Measurements from ENCODE around the gene MLC1. TPM values are rescaled to one million over a fixed set of nuclear protein-coding genes. Genes with fewer than 3 reads are reported as not detected.
A peak's percentile ranks its signal among the peaks of the same experiment; 100 is the strongest.

MLC1 gene
- total RNA-seq, 4 donors from 2014 or later: 0.49 to 3.4 (median 0.70) TPM

GRCh38 chr22:50112151-50113118 lies 27.2 kb upstream of the MLC1 start:
- TF ChIP-seq POLR2A (IDR thresholded peaks at IDR 0.05): no peak
- no peak for TF ChIP-seq EP300 (IDR thresholded peaks at IDR 0.05)
- TF ChIP-seq CTCF (IDR thresholded peaks at IDR 0.05): no peak
- TF ChIP-seq POLR2AphosphoS5 (IDR thresholded peaks at IDR 0.05): no peak
- Histone ChIP-seq H3K27ac (no peak overlapping the region), H3K4me3 (no peak overlapping the region), H3K27me3 (no peaks in the 10 kb centered on the region), H3K36me3 (no peaks in the 10 kb centered on the region), H3K9me3 (no peaks in the 10 kb centered on the region), H3K4me1 (no peaks in the 10 kb centered on the region)
- no peak for DNase-seq (ENCODE audit: low spot score in 2 of 2)
- WGBS: 74% methylated on average over 17 of the region's 28 CpGs

- no peak for DNase-seq (ENCODE audit: low spot score in 2 of 2)
- no peaks in the 10 kb centered on the region for H3K27me3 ChIP-seq
- H3K4me1 ChIP-seq: no peaks in the 10 kb centered on the region
- TF ChIP-seq CTCF (IDR thresholded peaks at IDR 0.05) (no peak), EP300 (IDR thresholded peaks at IDR 0.05) (no peak), POLR2A (IDR thresholded peaks at IDR 0.05) (no peak), POLR2AphosphoS5 (IDR thresholded peaks at IDR 0.05) (no peak)
- H3K36me3 ChIP-seq: no peaks in the 10 kb centered on the region
- 100% methylated on average over 1 of the region's 1 CpG for WGBS
- H3K27ac ChIP-seq: no peak overlapping the region
- no peaks in the 10 kb centered on the region for H3K9me3 ChIP-seq
- H3K4me3 ChIP-seq: no peak overlapping the region
Measured at GRCh38 chr22:50111056-50111455, 25.8 kb upstream of the MLC1 start.

- Histone ChIP-seq H3K9me3 (no peaks in the 10 kb centered on the region), H3K4me3 (no peak overlapping the region), H3K27me3 (peaks cover 4% of the 10 kb centered on the region), H3K4me1 (no peaks in the 10 kb centered on the region), H3K27ac (no peak overlapping the region), H3K36me3 (no peaks in the 10 kb centered on the region)
- TF ChIP-seq CTCF (IDR thresholded peaks at IDR 0.05) (no peak), POLR2A (IDR thresholded peaks at IDR 0.05) (no peak), POLR2AphosphoS5 (IDR thresholded peaks at IDR 0.05) (no peak), EP300 (IDR thresholded peaks at IDR 0.05) (no peak)
- DNase-seq (ENCODE audit: low spot score in 2 of 2): no peak
- WGBS: 66% methylated on average over 4 of the region's 9 CpGs
Measured at GRCh38 chr22:50107529-50107928, 22.3 kb upstream of the MLC1 start.

GRCh38 chr22:50105208-50106100 lies 20.2 kb upstream of the MLC1 start:
- DNase-seq (ENCODE audit: low spot score in 2 of 2): peak in 1 of 2 donors; percentile 32
- H3K36me3 ChIP-seq: no peaks in the 10 kb centered on the region
- WGBS: 34% methylated on average over 9 of the region's 9 CpGs

GRCh38 chr22:50104141-50104544 lies 18.9 kb upstream of the MLC1 start:
- WGBS: 78% methylated on average over 6 of the region's 6 CpGs
- no peak for TF ChIP-seq POLR2AphosphoS5 (IDR thresholded peaks at IDR 0.05)
- TF ChIP-seq CTCF (IDR thresholded peaks at IDR 0.05): no peak
- no peak for TF ChIP-seq POLR2A (IDR thresholded peaks at IDR 0.05)
- TF ChIP-seq EP300 (IDR thresholded peaks at IDR 0.05): no peak
- H3K27me3 ChIP-seq: peaks cover 8% of the 10 kb centered on the region

More at GRCh38 chr22:50105208-50106100, 20.2 kb upstream of the MLC1 start:
- no peak for TF ChIP-seq POLR2AphosphoS5 (IDR thresholded peaks at IDR 0.05)
- TF ChIP-seq POLR2A (IDR thresholded peaks at IDR 0.05): no peak
- TF ChIP-seq EP300 (IDR thresholded peaks at IDR 0.05): no peak
- peaks cover 4% of the 10 kb centered on the region for H3K27me3 ChIP-seq
- no peak overlapping the region for H3K27ac ChIP-seq
- no peaks in the 10 kb centered on the region for H3K9me3 ChIP-seq
- no peaks in the 10 kb centered on the region for H3K4me1 ChIP-seq
- H3K4me3 ChIP-seq: no peak overlapping the region

More at GRCh38 chr22:50104141-50104544, 18.9 kb upstream of the MLC1 start:
- peak; percentile 37 to 46 for DNase-seq (ENCODE audit: low spot score in 2 of 2)
- Histone ChIP-seq H3K36me3 (no peaks in the 10 kb centered on the region), H3K27ac (no peak overlapping the region), H3K9me3 (no peaks in the 10 kb centered on the region), H3K4me1 (no peaks in the 10 kb centered on the region), H3K4me3 (no peak overlapping the region)
